NCI-H460 (cell line): ENCODE measurements around the gene ANGPTL7. TPM values are rescaled to one million over a fixed set of nuclear protein-coding genes. Genes with fewer than 3 reads are reported as not detected.
"Not testable (repeated sequence)": the region's sequence is repeated elsewhere in the genome, so short reads cannot be mapped to it uniquely, and the experiment has no call there.

Experiments
- DNase-seq: peaks from one replicate; pipeline ENCODE4 v3.0.0-alpha.2; 2016; ENCODE audit warnings: low read depth; ENCODE audit errors: extremely low read depth
- total RNA-seq: library from RNA; depleted of rRNA; stranded (reverse); fragments of >200 nt; shearing (Covaris generic); gene quantifications from 2 replicates; pipeline ENCODE4 v1.2.3, GENCODE V29; 2014

Gene ANGPTL7
- total RNA-seq, 1 experiment from 2014 or later: not detected

DNA sequence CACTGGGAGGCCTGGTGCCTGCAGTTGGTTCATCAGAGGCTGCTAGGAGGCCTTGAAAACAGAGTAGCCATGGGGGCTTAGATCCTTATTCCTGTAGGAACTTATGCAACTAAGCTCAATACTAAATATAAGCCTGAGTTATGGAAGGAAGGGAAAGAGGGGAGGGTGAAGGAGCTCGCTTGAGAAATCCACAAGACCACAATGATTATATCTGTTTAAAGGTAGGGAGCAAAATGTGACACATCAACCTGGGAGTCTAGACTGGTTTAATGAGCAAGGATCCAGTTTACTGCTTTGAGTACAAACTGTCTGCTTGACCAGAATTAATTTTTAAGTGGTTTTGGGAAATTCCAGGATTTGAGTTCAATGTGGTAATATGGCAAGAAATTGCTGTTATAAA lies 20.4 kb upstream of the ANGPTL7 start:
- DNase-seq: no peak

DNA sequence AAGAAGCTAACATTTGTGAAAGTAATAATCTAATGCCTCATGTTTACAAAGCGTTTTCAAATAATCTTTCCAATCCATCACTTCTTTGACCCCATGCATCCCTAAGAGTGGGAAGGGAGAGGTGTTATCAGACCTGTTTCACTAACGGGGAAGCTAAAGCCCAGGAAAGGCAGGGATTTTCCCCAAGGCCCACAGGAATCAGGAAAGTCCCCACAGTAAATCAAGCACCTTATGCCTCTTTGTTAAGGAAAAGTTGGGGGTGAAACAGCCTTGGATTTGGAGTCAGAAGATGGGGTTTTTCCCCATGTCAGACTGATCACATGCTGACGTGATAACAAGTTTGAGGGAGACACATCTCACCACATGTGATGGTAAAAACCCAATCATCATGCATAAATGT lies 20.0 kb upstream of the ANGPTL7 start:
- no peak for DNase-seq

DNA sequence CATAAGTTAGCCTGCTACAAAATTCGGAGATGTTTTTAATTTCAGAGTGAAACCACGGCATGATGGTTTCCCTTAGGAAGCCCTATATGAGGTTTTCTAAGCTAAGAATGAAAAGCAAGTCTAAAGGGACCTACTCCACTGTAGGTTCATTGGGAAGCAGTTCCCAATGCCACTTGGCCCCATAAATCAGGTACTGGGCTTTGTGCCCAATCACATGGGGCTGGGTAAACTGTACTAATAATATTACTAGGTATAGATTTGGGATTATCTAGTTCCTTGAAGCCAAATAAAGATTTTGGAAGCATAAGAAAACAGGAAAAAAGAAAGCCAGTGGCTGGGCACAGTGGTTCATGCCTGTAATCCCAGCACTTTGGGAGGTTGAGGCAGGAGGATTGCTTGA lies 19.1 kb upstream of the ANGPTL7 start:
- no peak for DNase-seq

DNA sequence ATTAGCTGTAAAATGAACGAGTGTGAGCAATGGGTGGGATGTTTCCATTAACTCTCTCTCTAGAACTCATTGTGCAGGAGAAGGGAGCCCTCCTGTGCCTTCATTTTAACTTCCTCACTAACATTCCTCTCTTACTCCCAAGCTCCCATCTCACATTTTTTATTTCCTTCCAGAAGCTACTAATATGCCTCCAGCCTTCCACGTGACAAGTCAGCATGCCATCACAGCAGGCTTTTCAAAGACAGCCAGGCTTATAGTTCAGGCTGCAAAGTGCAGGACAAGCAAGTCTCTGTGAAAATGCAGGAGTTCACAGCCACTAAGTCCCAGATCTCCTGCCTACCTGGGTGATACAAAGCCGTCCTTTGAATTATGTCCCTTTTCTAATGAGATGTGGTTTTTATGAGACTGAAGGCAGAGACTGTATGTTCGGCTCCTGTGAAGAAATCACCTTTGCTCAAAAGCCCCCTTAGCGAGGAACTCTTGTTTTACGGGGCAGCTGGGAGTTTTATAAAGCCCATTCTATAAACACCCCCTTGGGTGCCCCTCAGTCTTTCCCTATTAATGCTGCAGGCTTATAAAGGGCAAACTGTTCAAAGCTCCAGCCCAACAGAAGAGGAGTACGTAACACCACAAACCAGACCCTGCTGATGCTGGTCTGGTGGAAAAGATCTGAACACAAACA lies 14.8 kb upstream of the ANGPTL7 start:
- no peak for DNase-seq

DNA sequence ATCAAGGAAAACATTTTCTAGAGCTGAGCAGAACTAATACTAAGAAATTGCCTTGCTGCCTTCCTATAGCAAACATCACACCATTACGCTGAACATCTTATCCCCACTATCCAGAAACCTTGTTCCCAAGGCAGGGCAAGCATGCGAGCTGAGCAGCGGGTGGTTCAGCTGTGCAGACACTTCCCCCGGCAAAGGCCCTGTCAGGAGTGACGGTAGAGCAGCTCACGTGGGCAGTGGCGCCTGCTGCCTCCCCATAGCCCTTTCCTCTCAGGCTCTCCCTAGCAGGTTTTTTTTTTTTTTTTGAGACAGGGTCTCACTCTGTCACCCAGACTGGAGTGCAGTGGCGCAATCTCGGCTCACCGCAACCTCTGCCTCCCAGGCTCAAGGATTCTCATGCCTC lies 13.7 kb upstream of the ANGPTL7 start:
- no peak for DNase-seq

DNA sequence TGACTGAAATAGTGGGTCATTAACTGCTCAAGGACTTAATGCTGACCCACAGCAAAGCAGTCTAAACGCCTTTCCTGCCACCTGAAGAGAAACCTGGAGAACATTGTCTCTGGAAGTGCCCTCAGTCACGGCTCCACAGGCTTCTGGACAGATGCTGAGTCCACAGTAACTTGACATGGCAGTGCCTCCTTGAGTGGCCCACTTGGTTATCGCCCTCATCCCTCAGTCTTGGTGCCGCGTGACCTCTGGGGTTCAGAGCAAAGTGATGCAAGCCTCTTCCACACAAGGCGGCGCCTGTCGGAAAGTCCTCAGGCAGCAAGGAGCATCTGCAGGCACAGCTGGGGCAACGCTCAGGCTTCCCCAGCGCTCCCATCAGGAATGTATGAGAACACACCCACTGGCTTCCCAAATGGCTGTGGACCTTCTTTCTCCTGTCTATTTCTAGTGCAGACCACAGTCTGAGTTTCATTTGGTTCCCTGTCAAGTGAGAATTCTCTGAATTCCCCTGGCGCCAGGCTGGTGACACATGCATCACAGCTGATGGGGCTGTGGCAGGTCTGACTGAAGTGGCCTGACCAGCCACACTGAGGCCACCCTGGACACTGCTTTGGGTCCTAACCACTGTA lies 13.0 kb upstream of the ANGPTL7 start:
- no peak for DNase-seq

DNA sequence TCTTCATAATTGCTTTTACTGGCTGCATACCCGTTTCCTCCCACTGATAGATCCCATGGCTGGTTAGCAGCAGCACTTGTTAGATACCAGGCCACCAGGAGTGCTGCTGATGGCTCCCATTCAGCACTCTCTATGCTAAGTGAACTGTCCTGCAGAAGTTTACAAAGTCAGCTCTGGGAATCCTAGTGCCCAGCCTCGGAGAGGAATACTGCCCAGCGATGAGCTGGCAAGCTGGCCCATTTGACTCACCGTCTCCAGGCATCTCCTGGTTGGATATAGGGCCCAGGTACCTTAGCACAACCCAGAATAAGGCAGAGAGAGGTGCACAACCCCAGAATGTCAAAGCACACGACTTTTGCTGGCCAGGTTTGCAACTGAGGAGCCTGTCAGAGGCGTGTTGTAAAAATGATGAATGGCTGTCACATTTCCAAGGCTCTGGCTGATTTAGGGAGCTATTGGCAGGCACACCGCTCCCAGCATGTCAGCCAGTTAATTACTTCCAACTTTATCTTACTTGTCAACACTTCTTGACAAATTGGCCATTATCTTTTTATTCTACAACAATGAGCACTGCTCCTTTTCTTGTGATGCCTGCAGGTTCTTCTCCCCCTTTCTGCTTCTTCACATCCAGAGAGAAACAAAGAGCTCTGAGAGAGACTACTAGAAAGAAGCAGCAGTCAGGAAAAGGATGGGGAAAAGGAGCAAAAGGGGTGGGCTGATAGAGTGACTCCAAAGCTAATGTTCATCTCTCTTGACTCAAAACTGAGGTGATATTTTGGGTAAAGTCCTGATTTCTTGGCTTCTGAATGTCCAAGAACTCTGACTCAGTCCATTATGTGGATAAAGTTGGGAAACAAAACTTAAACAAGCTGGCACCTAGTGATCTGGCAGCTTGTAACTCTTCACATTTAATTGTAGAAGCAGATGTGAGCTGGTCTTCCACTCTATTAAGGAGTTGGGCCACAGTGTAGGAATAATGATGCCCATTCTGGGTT lies 10.8 kb upstream of the ANGPTL7 start:
- no peak for DNase-seq

DNA sequence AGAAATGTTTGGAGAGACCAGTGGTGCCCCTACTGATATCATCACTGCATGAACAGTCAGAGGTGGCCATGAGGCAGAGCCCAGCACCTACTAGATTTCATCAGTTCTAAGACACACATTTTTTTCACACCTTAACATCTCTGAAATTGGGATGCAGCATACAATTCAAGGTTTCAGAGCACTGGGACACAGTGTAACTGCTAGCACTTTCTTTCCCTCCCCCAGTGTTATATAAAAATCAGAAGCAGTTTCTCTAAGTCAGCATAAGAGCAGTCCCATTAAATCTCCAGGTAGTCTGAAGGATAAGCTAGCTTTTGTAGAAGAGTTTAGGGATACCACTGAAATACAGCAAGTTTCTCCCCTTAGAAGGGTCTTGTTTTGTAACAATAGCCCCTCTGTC lies 10.0 kb upstream of the ANGPTL7 start:
- DNase-seq: no peak

DNA sequence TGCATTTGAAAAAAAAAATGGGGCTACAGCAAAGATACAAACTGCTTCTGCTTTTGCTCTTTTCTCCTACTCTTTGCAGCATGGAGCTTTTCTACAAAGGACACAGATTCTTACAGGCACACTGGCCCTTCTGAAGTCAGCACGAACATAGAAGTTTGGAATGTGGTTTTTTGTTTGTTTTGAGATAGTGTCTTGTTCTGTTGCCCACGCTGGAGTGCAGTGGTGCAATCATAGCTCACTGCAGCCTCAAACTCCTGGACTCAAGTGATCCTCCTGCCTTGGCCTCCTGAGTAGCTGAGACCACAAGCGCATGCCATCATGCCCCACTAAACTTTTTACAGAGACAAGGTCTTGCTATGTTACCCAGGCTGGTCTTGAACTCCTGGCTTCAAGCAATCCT lies 9.4 kb upstream of the ANGPTL7 start:
- not testable (repeated sequence) for DNase-seq

DNA sequence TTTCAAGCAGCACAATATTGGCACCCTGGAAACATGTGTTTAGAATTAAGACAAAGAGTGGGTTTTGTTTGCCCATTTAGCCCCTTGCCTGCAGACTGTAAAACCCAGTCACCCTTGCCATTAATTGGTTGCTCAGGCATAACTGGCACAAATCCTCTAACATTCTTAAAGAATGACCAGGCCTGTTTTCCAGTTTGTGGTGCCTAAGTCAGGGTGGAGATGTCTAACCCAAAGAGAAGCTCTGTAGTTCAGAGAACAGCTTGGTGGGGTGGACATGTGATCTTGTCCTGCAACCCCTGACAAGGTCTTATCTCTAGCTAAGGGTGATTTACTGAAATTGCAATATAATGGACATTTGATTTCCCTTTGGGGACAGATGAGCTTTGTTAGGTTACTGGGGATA lies 8.8 kb upstream of the ANGPTL7 start:
- DNase-seq: no peak

DNA sequence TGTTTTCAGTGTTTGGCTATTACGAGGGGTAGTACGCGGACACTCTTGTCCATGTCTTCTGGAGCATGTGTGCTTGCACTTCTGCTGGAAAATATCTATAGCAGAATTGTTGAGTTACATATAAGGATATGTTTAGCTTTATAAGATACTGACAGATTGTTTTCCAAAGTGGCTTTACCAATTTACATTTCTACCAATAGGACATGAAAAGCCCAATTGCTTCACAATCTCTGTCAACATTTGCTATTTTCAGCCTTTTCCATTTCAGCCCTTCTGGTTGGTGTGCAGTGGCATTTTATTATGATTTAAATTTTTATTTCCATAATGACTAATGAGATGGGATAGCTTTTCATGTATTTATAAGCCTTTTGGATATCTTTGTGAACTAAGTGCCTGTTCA lies 6.3 kb upstream of the ANGPTL7 start:
- DNase-seq: no peak

DNA sequence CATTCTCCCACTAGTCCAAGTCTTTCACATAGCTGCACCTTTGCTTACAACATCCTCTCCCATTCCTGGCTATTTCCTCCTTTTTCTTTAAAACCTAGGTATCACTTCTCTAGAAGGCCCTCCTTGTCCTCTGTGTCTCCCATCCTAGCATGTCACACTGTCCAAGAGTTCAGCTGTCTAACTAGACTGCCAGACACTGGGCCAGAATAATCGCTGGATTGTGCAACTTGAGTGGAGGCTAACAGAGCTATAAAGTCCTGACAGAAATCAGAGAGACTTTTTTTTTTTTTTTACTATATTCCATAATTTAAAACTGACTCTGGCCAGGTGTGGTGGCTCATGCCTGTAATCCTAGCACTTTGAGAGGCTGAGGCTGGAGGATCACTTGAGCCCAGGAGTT lies 4.2 kb upstream of the ANGPTL7 start:
- DNase-seq: no peak

DNA sequence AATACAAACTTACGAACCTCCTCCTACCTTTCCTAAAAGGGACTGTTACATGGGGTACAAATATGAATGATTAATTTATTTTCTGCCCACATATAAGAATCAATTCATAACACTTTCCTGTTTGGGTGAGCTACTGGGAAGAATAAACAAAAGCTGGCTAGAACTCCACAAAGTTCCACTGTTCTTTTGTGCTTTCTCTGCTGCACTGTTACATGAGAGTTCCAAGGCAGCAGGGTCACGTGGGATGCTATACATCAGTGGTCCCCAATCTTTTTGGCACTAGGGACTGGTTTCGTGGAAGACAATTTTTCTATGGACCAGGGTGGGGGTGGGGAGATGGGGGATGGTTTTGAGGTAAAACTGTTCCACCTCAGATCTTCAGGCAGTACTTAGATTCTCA lies 2.2 kb upstream of the ANGPTL7 start:
- DNase-seq: no peak

DNA sequence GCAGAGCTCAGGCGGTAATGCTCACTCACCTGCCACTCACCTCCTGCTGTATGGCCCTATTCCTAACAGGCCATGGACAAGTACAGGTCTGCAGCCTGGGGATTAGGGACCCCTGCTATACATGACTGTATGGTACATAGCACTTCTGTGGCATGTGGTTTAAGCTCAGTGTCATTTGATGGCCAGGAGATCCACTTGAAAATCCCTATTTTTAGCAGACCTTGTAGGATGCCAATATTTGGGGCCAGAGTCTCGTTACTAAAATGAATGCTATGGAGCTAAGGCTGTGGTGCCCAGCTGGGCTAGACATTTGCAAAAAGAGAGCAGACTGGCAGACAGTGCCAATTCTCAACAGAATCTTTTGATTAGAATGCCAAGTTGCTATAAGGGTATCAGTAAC lies 1.7 kb upstream of the ANGPTL7 start:
- no peak for DNase-seq

DNA sequence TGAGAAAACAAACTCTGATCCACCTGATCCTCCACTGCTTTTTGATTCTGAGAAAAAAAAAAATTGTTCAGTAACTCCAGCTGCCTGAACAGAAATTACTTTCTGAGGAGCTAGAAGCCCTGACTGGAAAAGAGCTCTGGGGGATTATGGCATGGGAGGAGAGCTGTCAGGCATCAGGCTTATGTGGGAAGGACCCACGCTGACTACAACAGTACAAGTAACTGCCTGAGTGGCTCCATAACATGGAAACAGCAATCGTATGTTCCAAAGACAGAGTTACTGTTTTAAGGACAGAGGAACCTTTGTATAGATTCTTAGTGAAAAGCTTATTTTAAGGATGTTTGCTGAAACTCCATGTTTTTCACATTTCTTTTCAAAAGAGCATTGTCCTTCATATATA lies 1.2 kb upstream of the ANGPTL7 start:
- no peak for DNase-seq

DNA sequence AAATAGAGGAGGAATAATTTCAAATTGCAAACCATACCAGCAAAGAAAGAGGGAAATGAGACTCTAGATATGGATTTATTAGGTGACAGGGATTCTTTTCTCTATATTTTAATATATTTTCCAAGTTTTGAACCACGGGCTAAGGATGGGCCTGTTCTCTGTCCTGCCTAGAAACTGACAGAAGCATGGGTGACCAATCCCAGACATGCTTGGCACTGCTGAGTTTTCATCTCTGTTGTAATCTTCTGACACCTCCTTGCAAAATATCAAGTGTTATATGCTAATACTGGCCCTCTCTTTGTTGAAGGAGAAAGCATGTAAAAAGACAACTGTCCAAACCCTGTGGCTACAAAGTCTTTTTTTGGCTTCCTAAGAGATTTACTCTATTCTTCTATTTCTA lies 774 bp upstream of the ANGPTL7 start:
- peak; percentile 8 for DNase-seq

DNA sequence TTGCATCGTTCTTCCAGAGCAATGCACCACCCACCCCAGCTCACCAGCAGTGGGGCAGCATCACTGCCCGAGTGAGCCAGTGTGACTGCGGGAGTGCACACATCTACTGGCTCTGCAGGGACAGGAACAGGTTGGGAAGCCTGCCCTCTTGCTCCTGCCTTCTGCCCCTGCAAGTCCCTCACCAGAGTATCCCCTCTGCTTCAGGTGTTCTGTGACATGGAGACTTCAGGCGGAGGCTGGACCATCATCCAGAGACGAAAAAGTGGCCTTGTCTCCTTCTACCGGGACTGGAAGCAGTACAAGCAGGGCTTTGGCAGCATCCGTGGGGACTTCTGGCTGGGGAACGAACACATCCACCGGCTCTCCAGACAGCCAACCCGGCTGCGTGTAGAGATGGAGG lies 4.2 kb downstream of the ANGPTL7 start:
- no peak for DNase-seq

DNA sequence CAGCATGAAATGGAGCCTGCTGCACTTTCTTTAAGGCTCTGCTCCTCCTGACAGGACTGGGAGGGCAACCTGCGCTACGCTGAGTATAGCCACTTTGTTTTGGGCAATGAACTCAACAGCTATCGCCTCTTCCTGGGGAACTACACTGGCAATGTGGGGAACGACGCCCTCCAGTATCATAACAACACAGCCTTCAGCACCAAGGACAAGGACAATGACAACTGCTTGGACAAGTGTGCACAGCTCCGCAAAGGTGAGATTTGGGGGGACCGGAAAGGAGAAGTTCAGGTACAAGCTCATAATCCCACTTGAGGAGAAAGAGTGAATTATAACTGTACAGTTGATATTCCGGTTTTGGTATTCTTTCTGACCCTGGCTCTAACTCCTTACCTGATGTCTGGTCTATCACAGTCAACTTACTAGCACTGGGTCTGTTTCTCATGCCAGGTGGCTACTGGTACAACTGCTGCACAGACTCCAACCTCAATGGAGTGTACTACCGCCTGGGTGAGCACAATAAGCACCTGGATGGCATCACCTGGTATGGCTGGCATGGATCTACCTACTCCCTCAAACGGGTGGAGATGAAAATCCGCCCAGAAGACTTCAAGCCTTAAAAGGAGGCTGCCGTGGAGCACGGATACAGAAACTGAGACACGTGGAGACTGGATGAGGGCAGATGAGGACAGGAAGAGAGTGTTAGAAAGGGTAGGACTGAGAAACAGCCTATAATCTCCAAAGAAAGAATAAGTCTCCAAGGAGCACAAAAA lies 5.4 kb downstream of the ANGPTL7 start:
- no peak for DNase-seq

DNA sequence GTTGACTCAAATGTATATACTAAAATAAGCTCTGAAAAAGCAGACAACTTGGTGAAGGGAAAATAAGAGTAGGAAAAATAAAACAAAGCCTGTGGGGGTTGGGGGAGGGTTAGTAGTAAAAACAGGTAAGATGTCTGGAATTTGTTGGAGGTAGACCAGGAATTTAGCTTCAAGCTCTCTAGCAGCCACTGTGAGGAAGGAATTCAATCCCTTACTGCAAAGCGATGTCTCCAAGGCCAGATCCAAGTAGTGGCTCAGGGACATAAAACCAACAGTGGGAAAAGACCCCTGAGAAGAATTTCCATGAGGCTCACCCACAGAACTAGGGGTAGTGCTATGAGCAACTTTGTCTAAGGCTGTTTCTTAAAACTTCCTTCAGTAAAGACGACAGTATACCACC lies 7.8 kb downstream of the ANGPTL7 start:
- no peak for DNase-seq

DNA sequence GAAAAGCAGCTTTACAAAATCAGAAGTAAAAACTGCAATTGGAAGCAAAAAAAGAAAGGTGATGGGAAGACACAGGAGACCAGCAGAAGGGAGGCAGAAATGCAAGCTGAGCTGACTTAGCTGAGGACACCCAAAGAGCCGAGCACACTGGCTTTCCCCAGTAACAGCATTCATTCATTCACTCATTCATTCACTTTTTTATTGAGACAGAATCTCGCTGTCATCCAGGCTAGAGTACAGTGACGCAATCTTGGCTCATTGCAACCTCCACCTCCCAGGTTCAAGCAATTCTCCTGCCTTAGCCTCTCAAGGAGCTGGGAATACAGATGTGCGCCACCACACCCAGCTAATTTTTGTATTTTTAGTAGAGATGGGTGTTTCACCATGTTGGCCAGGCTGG lies 8.2 kb downstream of the ANGPTL7 start:
- DNase-seq: no peak

DNA sequence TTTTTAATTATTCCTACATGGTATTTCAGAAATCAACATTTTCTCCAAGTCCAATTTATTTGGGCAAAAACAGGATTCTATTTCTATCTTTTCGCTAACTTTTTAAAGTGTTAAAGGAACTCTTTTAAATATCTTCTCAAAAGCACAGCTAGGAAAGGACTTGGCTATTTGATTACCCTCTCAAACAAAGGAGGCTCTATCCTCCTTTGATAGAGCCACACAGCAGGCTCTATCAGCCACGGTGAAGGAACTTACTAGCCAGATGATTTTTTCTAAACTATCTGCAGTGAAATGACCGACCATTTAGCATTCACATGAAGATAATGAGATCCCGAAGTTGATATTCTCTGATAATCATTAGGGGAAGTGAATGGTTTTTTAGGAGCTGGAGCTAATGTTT lies 9.1 kb downstream of the ANGPTL7 start:
- DNase-seq: no peak
